Effector CD4-positive, alpha-beta T cell (primary cell): ENCODE data around the gene TSC22D4.

Source experiments
- DNase-seq: peaks from one replicate; pipeline ENCODE4 v3.0.0-alpha.2; 2020

Gene TSC22D4

GRCh38 chr7:100426516-100426915 is 52.5 kb downstream of the TSC22D4 start:
- DNase-seq, result no peak

- DNase-seq, result no peak
Observed at GRCh38 chr7:100425347-100425746, 53.7 kb downstream of the TSC22D4 start.

DNA sequence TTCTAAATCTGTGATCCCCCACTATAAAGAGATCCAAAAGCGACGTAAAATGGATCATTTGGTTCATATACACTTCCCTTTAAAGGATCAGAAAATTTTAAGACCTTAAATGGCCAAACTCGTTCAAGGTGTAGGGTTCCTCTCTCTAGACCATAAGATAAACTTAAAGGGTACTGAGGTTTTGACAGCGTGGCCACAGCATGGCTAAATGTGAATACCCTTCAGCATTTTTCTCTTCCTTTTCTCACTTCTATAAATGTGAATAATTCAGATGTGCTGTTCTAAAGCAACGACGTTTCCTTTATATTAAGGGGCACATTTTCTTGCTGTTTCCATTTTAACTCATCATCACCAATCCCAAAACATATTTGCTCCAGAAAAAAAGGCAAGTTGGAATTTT is 55.7 kb downstream of the TSC22D4 start:
- no peak for DNase-seq

DNA sequence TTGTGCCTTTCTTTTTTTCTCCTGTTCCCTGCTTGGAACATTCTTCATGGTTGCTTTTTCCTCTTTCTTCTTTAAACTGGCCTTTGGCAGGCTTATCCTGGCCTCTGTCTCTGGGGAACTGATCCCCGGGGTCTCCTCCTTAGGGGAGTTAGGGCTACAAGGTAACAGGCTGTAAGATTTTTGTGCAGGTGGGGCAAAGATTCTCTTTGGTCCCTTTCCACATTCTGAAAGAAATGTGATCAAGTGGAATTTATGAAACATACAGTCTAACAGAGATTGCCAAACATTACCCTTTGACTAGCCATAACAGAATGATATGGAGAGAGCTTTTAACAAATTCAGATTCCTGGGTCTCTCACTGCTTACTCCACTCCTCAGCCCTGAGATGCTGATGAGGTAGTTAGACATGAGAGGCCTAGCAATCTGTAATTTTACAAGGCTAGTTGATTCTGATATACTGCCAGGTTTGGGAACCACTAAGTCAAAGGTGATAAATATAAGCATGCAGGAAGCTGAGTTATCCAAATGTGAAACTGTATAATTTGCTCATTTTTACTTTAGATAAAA is 59.3 kb downstream of the TSC22D4 start:
- no peak for DNase-seq

DNA sequence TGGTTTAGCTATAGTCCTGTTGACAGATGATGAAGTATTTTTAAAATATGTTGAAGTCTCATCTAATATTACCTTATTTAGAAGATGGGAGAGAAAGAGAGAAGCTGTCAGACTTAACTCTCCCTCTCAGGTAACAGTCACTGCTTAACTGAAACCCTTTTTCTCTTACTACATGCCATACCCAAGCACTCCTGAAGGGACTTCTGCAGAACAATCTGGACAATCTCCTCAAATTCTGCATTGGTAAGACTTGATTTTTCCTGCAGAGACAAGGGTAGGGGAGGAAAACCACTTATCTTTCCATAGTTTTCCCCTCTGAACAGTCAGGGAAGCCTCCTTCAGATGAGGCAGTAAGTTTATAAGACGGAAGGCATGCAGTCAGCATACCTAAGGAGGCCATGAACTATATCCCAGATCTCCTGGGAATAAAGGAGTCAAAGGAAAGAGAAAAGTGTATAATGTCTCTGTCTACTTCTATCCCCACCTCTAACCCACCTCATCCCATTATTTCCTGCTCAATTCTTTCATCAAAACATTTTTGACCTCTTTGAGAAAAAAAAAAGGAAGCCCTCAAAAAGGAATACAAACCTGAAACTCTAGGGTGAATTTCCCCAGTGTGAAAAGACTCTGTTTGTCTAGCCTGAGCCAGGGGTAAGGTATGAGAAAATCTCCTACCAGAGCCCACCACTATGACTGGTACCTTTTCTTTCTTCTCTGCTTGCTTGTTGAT is 59.9 kb downstream of the TSC22D4 start:
- no peak for DNase-seq
